B cell (primary cell): ENCODE data around the gene MARF1. TPM values are rescaled to one million over a fixed set of nuclear protein-coding genes. Genes with fewer than 3 reads are reported as not detected.

ENCODE experiments used
- ATAC-seq: fragments of 200-7000 bp; cut with Tn5 transposase; one replicate; pipeline ENCODE4 v1.10.0; 2021; ENCODE audit warnings: low read depth, mild to moderate bottlenecking, moderate number of reproducible peaks, moderate library complexity
- CTCF ChIA-PET: fragments of 350-600 bp; sonication (Branson Sonifier 250); formaldehyde crosslinking; loops from one replicate; lab custom pipeline; 2021; ENCODE audit warnings: antibody characterized with exemption, inconsistent platforms; lab: Charles Lee
- POLR2A ChIA-PET: fragments of 350-600 bp; sonication (Branson Sonifier 250); formaldehyde crosslinking; loops from one replicate; lab custom pipeline; 2021; ENCODE audit warnings: antibody characterized with exemption; lab: Charles Lee
- DNase-seq: peaks from one replicate; pipeline ENCODE4 v3.0.0; 2013
- H2AFZ ChIP-seq: 2 replicates; pipeline ENCODE4 v1.6.1; 2012; ENCODE audit warnings: mild to moderate bottlenecking, low read depth, low read length; ENCODE audit not compliant: insufficient read depth, poor library complexity, severe bottlenecking
- H3K27ac ChIP-seq, 2 donors: 1 replicate in 1 of 2; 2 replicates in 1 of 2; pipeline ENCODE4 v1.5.1; 2012 to 2013; ENCODE audit warnings: low read length in 2 of 2, mild to moderate bottlenecking in 2 of 2, moderate library complexity in 1 of 2
- H3K27me3 ChIP-seq, 4 experiments: fragments of 200-600 bp in 1 of 4; sonication (generic) in 1 of 4; replicated peaks in 1 of 4; 1 replicate in 2 of 4; 2 replicates in 2 of 4; pipeline versions ENCODE4 v1.6.1 to v1.7.0; 2013 to 2016; ENCODE audit warnings: low read length in 3 of 4, mild to moderate bottlenecking in 2 of 4, mixed read lengths in 1 of 4, moderate library complexity in 1 of 4; ENCODE audit not compliant: insufficient read depth in 4 of 4, control insufficient read depth in 3 of 4; ENCODE audit errors: control extremely low read depth in 1 of 4
- H3K36me3 ChIP-seq, 2 experiments: replicated peaks in 1 of 2; 1 replicate in 1 of 2; 2 replicates in 1 of 2; pipeline versions ENCODE4 v1.6.1 to v1.7.1; 2013; ENCODE audit warnings: low read length in 1 of 2; ENCODE audit not compliant: insufficient read depth in 2 of 2, control insufficient read depth in 1 of 2; ENCODE audit errors: control extremely low read depth in 1 of 2, extremely low read depth in 1 of 2
- H3K4me1 ChIP-seq, 2 donors: fragments of 200-600 bp in 1 of 2; sonication (generic) in 1 of 2; 1 replicate in 1 of 2; 2 replicates in 1 of 2; pipeline versions ENCODE4 v1.5.1 to v1.6.1; 2013 to 2017; ENCODE audit warnings: low read length in 2 of 2; ENCODE audit not compliant: control insufficient read depth in 2 of 2, insufficient read depth in 2 of 2
- H3K4me2 ChIP-seq: replicated peaks from 2 replicates; pipeline ENCODE3; 2012; ENCODE audit warnings: mild to moderate bottlenecking, low read depth, low read length; ENCODE audit not compliant: poor library complexity, severe bottlenecking
- H3K4me3 ChIP-seq, 5 experiments: fragments of 200-600 bp in 1 of 5; sonication (generic) in 1 of 5; 1 replicate in 3 of 5; 2 replicates in 2 of 5; pipeline versions ENCODE4 v1.5.1 to v1.7.0; 2011 to 2016; ENCODE audit warnings: low read length in 4 of 5, mild to moderate bottlenecking in 4 of 5, low read depth in 2 of 5, control low read depth in 1 of 5, moderate library complexity in 1 of 5; ENCODE audit not compliant: insufficient read depth in 1 of 5; ENCODE audit errors: control extremely low read depth in 1 of 5, extremely low read depth in 1 of 5
- H3K79me2 ChIP-seq: fragments of 200-600 bp; sonication (generic); one replicate; pipeline ENCODE4 v1.6.0; 2016; ENCODE audit warnings: low read length; ENCODE audit not compliant: control insufficient read depth, insufficient read depth
- H3K9ac ChIP-seq: fragments of 200-600 bp; sonication (generic); 2 replicates; pipeline ENCODE4 v1.6.1; 2017; ENCODE audit warnings: mild to moderate bottlenecking, low read length, moderate library complexity
- H3K9me3 ChIP-seq, 3 donors: one replicate each; pipeline versions ENCODE4 v1.6.1 to v1.7.1; 2013; ENCODE audit warnings: low read length in 2 of 3; ENCODE audit not compliant: control insufficient read depth in 2 of 3, insufficient read depth in 1 of 3; ENCODE audit errors: control extremely low read depth in 1 of 3
- H4K20me1 ChIP-seq: 2 replicates; pipeline ENCODE4 v1.6.0; 2012; ENCODE audit warnings: mild to moderate bottlenecking, low read length; ENCODE audit not compliant: insufficient read depth, control insufficient read depth, poor library complexity, severe bottlenecking
- H3K27ac Mint-ChIP-seq: one replicate; pipeline ENCODE4 v1.8.0; 2021; ENCODE audit warnings: mixed read lengths
- H3K27me3 Mint-ChIP-seq: one replicate; pipeline ENCODE4 v1.8.0; 2021; ENCODE audit warnings: mixed read lengths
- H3K4me1 Mint-ChIP-seq: one replicate; pipeline ENCODE4 v1.8.0; 2021; ENCODE audit warnings: mixed read lengths
- H3K4me3 Mint-ChIP-seq: one replicate; pipeline ENCODE4 v1.8.0; 2021; ENCODE audit warnings: mixed read lengths
- H3K9me3 Mint-ChIP-seq: one replicate; pipeline ENCODE4 v1.8.0; 2022; ENCODE audit warnings: mixed read lengths; ENCODE audit not compliant: insufficient read depth
- EZH2 ChIP-seq: IDR thresholded peaks from 2 replicates; pipeline ENCODE4 v1.6.1; 2012; ENCODE audit warnings: borderline replicate concordance, low read depth, mild to moderate bottlenecking, moderate library complexity, low read length; ENCODE audit not compliant: insufficient read depth, poor library complexity, severe bottlenecking
- WGBS: methylation state at CpG from one replicate; pipeline ENCODE4 v1.1.5; 2013; ENCODE audit warnings: missing lambda C conversion rate; ENCODE audit not compliant: insufficient coverage; 5-methylcytosine and 5-hydroxymethylcytosine counted together
- intact Hi-C: fragments of 100-400 bp; cut with micrococcal nuclease; formaldehyde crosslinking; loops from one replicate; pipeline ENCODE4 v1.10.0; 2022
- polyA plus RNA-seq: library from polyadenylated mRNA; depleted of rRNA; stranded (reverse); fragments of >200 nt; gene quantifications from 2 replicates; pipeline ENCODE4 v1.2.3, GENCODE V29; 2012
- total RNA-seq, 2 donors: library from RNA; stranded (reverse); fragments of 120-200 nt in 1 of 2; gene quantifications; 1 replicate in 1 of 2; 2 replicates in 1 of 2; pipeline versions ENCODE4 v1.2.3 to v1.2.4, GENCODE V29; 2013 to 2022
- TF ChIP-seq, protein P1 (sequence below): fragments of 200-600 bp; IDR thresholded peaks from one replicate; pipeline ENCODE4 v1.8.0; 2022; ENCODE audit warnings: antibody characterized with exemption, mild to moderate bottlenecking

The MARF1 gene
- total and polyA plus RNA-seq, 2 donors (not counting 1 experiment from before 2014, with no cell fraction given), result 68.0 to 366 TPM

- Histone ChIP-seq H3K79me2 (peaks cover 73% of the 10 kb centered on the region), H3K9ac (peak overlapping the region; percentile 13), H2AFZ (no peak overlapping the region), H3K4me1 (peaks cover 80 to 83% of the 10 kb centered on the region in 2 donors), H3K27me3 (no peaks in the 10 kb centered on the region), H3K36me3 (peaks cover 4 to 47% of the 10 kb centered on the region in 2 experiments), H3K27ac (peak overlapping the region; percentile 83 to 100), H3K4me3 (peak overlapping the region in 4 of 5 experiments; percentile 14 to 36 (median 28)), H4K20me1 (no peaks in the 10 kb centered on the region), H3K4me2 (peak overlapping the region; percentile 71), H3K9me3 (no peaks in the 10 kb centered on the region)
- no peak for TF ChIP-seq EZH2
- TF ChIP-seq, protein P1, sequence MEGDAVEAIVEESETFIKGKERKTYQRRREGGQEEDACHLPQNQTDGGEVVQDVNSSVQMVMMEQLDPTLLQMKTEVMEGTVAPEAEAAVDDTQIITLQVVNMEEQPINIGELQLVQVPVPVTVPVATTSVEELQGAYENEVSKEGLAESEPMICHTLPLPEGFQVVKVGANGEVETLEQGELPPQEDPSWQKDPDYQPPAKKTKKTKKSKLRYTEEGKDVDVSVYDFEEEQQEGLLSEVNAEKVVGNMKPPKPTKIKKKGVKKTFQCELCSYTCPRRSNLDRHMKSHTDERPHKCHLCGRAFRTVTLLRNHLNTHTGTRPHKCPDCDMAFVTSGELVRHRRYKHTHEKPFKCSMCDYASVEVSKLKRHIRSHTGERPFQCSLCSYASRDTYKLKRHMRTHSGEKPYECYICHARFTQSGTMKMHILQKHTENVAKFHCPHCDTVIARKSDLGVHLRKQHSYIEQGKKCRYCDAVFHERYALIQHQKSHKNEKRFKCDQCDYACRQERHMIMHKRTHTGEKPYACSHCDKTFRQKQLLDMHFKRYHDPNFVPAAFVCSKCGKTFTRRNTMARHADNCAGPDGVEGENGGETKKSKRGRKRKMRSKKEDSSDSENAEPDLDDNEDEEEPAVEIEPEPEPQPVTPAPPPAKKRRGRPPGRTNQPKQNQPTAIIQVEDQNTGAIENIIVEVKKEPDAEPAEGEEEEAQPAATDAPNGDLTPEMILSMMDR, result no peak
- peak; percentile 65 for DNase-seq
- ChIA-PET POLR2A (interaction anchor here (2.0 kb wide), 1 partner anchor 48 kb away, joined by 6 read pairs; no protein-coding TSS in a partner anchor), CTCF (interaction anchor here (1.5 to 1.6 kb wide), 2 partner anchors 14 to 48 kb away, joined by 3 to 8 read pairs; no protein-coding TSS in a partner anchor)
- peak; percentile 2 for ATAC-seq
- H3K27ac Mint-ChIP-seq, result peak overlapping the region; percentile 86
- H3K27me3 Mint-ChIP-seq, result no peaks in the 10 kb centered on the region
- H3K4me1 Mint-ChIP-seq, result peaks cover 81% of the 10 kb centered on the region
- WGBS, result 6% methylated on average over 10 of the region's 11 CpGs
- H3K4me3 Mint-ChIP-seq, result peak overlapping the region; percentile 78
- H3K9me3 Mint-ChIP-seq, result no peaks in the 10 kb centered on the region
- intact Hi-C loops, result loop anchor here (5.0 kb wide), 1 partner anchor 33 kb away; no protein-coding TSS in a partner anchor
Measured at GRCh38 chr16:15639061-15639568, 3.8 kb downstream of the MARF1 start.

- POLR2A ChIA-PET, result no interaction called here
- no peaks in the 10 kb centered on the region for H3K9me3 Mint-ChIP-seq
- peak; percentile 74 for ATAC-seq
- no peaks in the 10 kb centered on the region for H3K27me3 Mint-ChIP-seq
- H3K4me2 ChIP-seq, result peak overlapping the region; percentile 68
- intact Hi-C loops, result loop anchor here (1.0 to 5.0 kb wide), 4 partner anchors 14 to 202 kb away; partner anchors contain the start of genes BMERB1 and NDE1
- CTCF ChIA-PET, result interaction anchor here (1.6 to 3.5 kb wide), 3 partner anchors 9 to 209 kb away, joined by 4 to 11 read pairs (median 6); no protein-coding TSS in a partner anchor
- H3K79me2 ChIP-seq, result peaks cover 93% of the 10 kb centered on the region
- TF ChIP-seq, protein P1, result no peak
- TF ChIP-seq EZH2, result no peak
- H3K9me3 ChIP-seq, result no peaks in the 10 kb centered on the region
- peak overlapping the region; percentile 36 for H2AFZ ChIP-seq
- DNase-seq, result peak; percentile 74
- H3K27me3 ChIP-seq, result no peaks in the 10 kb centered on the region
- peaks cover 4 to 74% of the 10 kb centered on the region in 2 experiments for H3K36me3 ChIP-seq
- no peaks in the 10 kb centered on the region for H4K20me1 ChIP-seq
- H3K4me1 Mint-ChIP-seq, result peaks cover 89% of the 10 kb centered on the region
- H3K27ac Mint-ChIP-seq, result peak overlapping the region; percentile 91
- H3K9ac ChIP-seq, result peak overlapping the region; percentile 54
- H3K27ac ChIP-seq, result peak overlapping the region; percentile 83 to 100
- peak overlapping the region; percentile 87 for H3K4me3 Mint-ChIP-seq
- peak overlapping the region in 3 of 5 experiments; percentile 3 to 46 (median 3) for H3K4me3 ChIP-seq
- H3K4me1 ChIP-seq, result peaks cover 92 to 93% of the 10 kb centered on the region in 2 donors
Measured at GRCh38 chr16:15636392-15636873, 6.5 kb downstream of the MARF1 start.
